ENCODE measurements around the gene NUCB1.

DNA sequence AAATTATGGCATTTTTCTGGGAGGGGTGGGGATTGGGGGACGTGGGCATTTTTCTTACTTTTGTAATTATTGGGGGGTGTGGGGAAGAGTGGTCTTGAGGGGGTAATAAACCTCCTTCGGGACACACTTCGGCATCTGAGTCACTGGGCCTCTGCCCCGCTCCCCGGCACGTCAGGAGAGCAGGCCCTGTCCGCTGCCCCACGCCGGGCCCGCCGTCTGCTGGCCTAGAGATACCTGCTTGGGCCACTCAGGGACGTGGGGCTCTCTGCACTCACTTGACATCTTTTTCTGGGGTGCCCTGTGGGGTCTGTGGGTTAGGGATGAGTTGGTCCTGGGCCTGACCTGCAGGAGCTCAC lies 61.5 kb downstream of the NUCB1 start:
- TF ChIP-seq, protein P1, sequence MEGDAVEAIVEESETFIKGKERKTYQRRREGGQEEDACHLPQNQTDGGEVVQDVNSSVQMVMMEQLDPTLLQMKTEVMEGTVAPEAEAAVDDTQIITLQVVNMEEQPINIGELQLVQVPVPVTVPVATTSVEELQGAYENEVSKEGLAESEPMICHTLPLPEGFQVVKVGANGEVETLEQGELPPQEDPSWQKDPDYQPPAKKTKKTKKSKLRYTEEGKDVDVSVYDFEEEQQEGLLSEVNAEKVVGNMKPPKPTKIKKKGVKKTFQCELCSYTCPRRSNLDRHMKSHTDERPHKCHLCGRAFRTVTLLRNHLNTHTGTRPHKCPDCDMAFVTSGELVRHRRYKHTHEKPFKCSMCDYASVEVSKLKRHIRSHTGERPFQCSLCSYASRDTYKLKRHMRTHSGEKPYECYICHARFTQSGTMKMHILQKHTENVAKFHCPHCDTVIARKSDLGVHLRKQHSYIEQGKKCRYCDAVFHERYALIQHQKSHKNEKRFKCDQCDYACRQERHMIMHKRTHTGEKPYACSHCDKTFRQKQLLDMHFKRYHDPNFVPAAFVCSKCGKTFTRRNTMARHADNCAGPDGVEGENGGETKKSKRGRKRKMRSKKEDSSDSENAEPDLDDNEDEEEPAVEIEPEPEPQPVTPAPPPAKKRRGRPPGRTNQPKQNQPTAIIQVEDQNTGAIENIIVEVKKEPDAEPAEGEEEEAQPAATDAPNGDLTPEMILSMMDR (IDR thresholded peaks at IDR 0.05; ENCODE audit: low read depth, low read length) = no peak
- TF ChIP-seq, protein P2, sequence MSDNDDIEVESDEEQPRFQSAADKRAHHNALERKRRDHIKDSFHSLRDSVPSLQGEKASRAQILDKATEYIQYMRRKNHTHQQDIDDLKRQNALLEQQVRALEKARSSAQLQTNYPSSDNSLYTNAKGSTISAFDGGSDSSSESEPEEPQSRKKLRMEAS (IDR thresholded peaks at IDR 0.05; ENCODE audit: low read depth, low read length) = no peak
